Smooth muscle cell of the brain vasculature (primary cell): ENCODE measurements around the gene ZNF850.
A peak's percentile ranks its signal among the peaks of the same experiment; 100 is the strongest.
"Not testable (repeated sequence)": the region's sequence is repeated elsewhere in the genome, so short reads cannot be mapped to it uniquely, and the experiment has no call there.

Experiments used
- DNase-seq: peaks from one replicate; pipeline ENCODE4 v3.0.0-alpha.2; 2012; ENCODE audit warnings: low read depth, low spot score

Gene ZNF850

DNA sequence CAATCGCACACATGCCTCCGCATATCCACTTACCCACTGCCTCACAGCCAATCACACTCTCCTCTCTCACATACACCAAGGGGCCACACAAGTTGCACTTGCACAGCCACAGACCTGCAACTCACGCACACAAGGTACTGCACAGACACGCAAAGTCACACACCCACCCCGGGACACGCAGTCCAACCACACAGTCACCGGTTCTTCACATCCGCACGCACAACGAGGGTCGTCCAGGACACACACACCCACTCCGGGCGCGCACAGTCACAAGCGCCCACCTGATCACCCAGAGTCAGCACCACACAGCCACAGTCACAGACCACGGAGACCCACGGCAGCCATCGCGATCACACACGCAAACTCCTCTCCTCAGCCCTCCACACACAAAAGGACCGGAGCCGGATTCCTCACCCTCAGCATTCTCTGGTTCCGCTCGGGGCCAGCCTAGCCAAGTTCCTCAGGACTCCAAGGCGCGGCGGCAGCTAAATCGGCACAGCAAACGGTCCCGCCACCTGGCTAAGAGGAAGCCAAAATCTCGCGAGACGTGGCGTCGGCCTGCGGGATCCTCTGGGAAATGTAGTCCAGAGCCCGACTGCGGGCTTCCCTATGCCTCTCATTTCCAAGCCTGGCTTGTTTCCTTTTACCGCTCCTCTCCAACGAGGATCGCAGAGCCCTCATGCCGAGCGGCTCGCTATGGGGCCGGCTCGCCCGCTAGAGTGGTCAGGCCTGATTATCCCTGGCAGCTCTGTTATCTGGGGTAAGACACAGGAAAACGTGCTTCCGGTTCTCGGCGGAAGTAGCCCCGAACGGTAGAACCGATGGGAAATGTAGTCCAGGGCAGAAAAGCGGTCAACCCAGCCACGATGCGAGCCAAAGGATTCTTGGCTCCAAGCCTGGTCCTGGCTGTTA, at the start of gene ZNF850:
Gene ZNF850 (minus strand): TSS at position 497 of the 912 bp plus-strand sequence. CDS start 10,201 bp downstream, outside the sequence.
- DNase-seq: peak; percentile 79

DNA sequence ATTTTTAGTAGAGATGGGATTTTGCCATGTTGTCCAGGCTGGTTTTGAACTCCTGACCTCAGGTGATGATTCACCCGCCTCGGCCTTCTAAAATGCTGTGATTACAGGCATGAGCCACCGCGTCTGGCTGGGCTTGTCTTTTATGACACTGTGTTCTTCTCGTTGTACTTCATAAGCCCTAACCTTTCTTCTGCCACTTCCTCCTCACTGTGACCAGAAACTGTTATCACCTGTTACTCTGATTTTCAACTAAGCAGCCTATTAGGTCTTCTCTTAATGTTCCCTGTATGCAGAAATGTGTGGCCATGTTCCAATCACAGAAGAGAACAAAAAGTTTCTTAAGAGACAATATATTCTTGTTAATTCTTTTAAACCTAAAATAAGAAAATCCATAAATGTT, 49.2 kb upstream of the ZNF850 start:
- no peak for DNase-seq

DNA sequence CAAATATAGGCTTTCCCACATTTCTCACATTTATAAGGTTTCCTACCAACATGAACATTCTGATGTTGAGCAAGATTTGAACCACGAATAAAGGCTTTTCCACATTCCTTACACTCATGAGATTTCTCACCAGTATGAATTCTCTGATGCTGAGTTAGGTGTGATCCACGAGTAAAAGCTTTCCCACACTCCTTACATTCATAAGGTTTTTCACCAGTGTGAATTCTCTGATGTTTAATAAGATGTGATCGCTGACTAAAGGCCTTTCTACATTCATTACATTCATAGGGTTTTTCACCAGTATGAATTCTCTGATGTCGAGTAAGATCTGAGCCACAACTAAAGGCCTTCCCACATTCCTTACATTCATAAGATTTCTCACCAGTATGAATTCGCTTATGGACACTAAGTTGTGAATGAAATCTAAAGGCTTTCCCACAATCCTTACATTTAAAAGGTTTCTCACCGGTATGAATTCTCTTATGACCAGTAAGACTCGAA, 46.6 kb upstream of the ZNF850 start:
- no peak for DNase-seq

- no peak for DNase-seq
Measured at GRCh38 chr19:36807029-36807428, 34.4 kb upstream of the ZNF850 start.

- DNase-seq: no peak
Measured at GRCh38 chr19:36805364-36805763, 32.8 kb upstream of the ZNF850 start.

DNA sequence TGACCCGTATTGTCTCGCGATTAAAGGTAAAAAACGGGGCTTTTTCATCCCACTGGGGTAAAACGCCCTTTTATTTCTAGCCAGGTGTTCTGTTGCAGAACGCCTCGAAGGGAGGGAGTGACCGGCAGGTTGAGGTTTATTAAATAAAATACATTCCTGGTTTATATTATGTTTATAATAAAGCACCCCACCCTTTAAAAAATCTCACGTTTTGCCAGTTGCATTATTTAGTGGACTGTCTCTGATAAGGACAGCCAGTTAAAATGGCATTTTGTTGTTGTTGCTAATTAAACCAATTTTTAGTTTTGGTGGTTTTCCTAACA, 25.1 kb upstream of the ZNF850 start:
- DNase-seq: no peak

DNA sequence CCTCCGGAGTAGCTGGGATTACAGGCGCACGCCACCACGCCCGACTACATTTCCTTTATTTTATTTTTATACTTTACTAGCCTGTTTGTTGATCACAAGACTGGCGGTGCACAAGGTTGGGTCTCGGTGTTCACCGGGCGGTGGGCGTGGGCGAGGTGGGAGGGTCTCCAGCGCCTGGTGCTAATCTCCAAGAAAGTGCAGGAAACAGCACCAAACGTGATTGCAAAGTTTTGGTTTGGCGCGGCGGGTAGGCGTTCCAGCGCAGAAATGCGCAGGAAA, 24.0 kb upstream of the ZNF850 start:
- DNase-seq: no peak

GRCh38 chr19:36791420-36792141, 19.0 kb upstream of the ZNF850 start:
- not testable (repeated sequence) for DNase-seq

GRCh38 chr19:36775768-36776167, 3.2 kb upstream of the ZNF850 start:
- no peak for DNase-seq

- DNase-seq: no peak
Measured at GRCh38 chr19:36773223-36773579, 594 bp upstream of the ZNF850 start.

- DNase-seq: peak; percentile 33
Measured at GRCh38 chr19:36771261-36772231, 1.1 kb downstream of the ZNF850 start.

- DNase-seq: no peak
Measured at GRCh38 chr19:36750066-36750691, 22.4 kb downstream of the ZNF850 start.

- DNase-seq: not testable (repeated sequence)
Measured at GRCh38 chr19:36749613-36750012, 23.0 kb downstream of the ZNF850 start.

GRCh38 chr19:36748431-36749275, 24.0 kb downstream of the ZNF850 start:
- no peak for DNase-seq

DNA sequence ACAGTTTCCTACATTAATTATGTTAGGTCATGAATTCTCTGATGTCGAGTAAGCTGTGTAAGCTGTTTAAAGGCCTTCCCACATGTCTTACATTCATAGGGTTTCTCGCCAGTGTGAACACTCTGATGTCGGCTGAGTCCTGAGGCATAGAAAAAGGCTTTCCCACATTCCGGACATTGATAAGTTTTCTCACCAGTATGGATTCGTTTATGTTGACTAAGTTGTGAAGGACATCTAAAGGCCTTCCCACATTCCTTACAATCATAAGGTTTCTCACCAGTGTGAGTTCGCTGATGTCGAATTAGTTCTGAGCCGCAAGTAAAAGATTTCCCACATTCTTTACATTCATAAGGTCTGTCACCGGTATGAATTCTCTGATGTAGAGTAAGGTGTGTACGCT, 24.9 kb downstream of the ZNF850 start:
- DNase-seq: no peak

- no peak for DNase-seq
Measured at GRCh38 chr19:36745870-36746269, 26.7 kb downstream of the ZNF850 start.

- not testable (repeated sequence) for DNase-seq
Measured at GRCh38 chr19:36736166-36736565, 36.4 kb downstream of the ZNF850 start.

DNA sequence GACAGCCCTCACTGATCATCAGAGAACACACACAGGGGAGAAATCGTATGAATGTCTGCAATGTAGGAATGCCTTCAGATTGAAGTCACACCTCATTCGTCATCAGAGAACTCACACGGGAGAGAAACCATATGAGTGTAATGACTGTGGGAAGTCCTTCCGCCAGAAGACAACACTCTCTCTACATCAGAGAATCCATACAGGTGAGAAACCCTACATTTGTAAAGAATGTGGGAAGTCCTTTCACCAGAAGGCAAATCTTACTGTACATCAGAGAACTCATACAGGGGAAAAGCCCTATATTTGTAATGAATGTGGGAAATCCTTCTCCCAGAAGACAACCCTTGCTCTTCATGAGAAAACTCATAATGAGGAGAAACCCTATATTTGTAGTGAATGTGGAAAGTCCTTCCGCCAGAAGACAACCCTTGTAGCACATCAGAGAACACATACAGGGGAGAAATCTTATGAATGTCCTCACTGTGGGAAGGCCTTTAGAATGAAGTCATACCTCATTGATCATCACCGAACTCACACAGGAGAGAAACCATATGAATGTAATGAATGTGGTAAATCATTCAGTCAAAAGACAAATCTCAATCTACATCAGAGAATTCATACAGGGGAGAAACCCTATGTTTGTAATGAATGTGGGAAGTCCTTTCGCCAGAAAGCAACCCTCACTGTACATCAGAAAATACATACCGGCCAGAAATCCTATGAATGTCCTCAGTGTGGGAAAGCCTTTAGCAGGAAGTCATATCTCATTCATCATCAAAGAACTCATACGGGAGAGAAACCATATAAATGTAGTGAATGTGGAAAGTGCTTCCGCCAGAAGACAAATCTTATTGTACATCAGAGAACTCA, 52.7 kb downstream of the ZNF850 start:
- no peak for DNase-seq

- DNase-seq: no peak
Measured at GRCh38 chr19:36709423-36709822, 63.2 kb downstream of the ZNF850 start.
